ENCODE results near the gene KRTAP29-1. TPM values are rescaled to one million over a fixed set of nuclear protein-coding genes. Genes with fewer than 3 reads are reported as not detected.
"Not testable (repeated sequence)": the region's sequence is repeated elsewhere in the genome, so short reads cannot be mapped to it uniquely, and the experiment has no call there.

Gene KRTAP29-1
- total and polyA plus RNA-seq, 7 donors: not detected

- DNase-seq: no peak
- Histone ChIP-seq H3K27ac (no peak overlapping the region), H3K4me3 (no peak overlapping the region), H3K27me3 (no peaks in the 10 kb centered on the region), H3K36me3 (no peaks in the 10 kb centered on the region), H3K4me1 (peaks cover 0 to 7% (median 3%) of the 10 kb centered on the region in 4 donors), H3K9me3 (no peaks in the 10 kb centered on the region)
- TF ChIP-seq, protein P1, sequence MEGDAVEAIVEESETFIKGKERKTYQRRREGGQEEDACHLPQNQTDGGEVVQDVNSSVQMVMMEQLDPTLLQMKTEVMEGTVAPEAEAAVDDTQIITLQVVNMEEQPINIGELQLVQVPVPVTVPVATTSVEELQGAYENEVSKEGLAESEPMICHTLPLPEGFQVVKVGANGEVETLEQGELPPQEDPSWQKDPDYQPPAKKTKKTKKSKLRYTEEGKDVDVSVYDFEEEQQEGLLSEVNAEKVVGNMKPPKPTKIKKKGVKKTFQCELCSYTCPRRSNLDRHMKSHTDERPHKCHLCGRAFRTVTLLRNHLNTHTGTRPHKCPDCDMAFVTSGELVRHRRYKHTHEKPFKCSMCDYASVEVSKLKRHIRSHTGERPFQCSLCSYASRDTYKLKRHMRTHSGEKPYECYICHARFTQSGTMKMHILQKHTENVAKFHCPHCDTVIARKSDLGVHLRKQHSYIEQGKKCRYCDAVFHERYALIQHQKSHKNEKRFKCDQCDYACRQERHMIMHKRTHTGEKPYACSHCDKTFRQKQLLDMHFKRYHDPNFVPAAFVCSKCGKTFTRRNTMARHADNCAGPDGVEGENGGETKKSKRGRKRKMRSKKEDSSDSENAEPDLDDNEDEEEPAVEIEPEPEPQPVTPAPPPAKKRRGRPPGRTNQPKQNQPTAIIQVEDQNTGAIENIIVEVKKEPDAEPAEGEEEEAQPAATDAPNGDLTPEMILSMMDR (IDR thresholded peaks at IDR 0.05): no peak
- TF ChIP-seq POLR2AphosphoS5 (IDR thresholded peaks at IDR 0.05): no peak
- no peak for TF ChIP-seq POLR2A (IDR thresholded peaks at IDR 0.05)
- 26 to 54% methylated on average over 2 of the region's 2 CpGs for WGBS, 2 donors
- intact Hi-C loops (cut with DNase I): no loop called here
These were observed 18.1 kb downstream of the KRTAP29-1 start for GRCh38 chr17:41284546-41284945.

GRCh38 chr17:41284043-41284442 is 18.6 kb downstream of the KRTAP29-1 start:
- DNase-seq: no peak

GRCh38 chr17:41278176-41278955 is 24.3 kb downstream of the KRTAP29-1 start:
- DNase-seq: no peak
- Histone ChIP-seq H3K27me3 (peaks cover 0 to 6% (median 0%) of the 10 kb centered on the region in 3 donors), H3K36me3 (no peaks in the 10 kb centered on the region), H3K4me3 (no peak overlapping the region), H3K27ac (no peak overlapping the region), H3K4me1 (no peaks in the 10 kb centered on the region), H3K9me3 (no peaks in the 10 kb centered on the region)
- intact Hi-C loops (cut with DNase I): no loop called here
- TF ChIP-seq POLR2A (IDR thresholded peaks at IDR 0.05) (no peak), POLR2AphosphoS5 (IDR thresholded peaks at IDR 0.05) (no peak), EP300 (IDR thresholded peaks at IDR 0.05) (no peak)
- TF ChIP-seq, protein P1 (IDR thresholded peaks at IDR 0.05): no peak
- 93 to 94% methylated on average over 3 of the region's 3 CpGs for WGBS, 2 donors

More at GRCh38 chr17:41284043-41284442, 18.6 kb downstream of the KRTAP29-1 start:
- intact Hi-C loops (cut with DNase I): no loop called here
- WGBS, 2 donors: 63 to 71% methylated on average over 3 of the region's 3 CpGs
- Histone ChIP-seq H3K9me3 (no peaks in the 10 kb centered on the region), H3K27ac (no peak overlapping the region), H3K4me3 (no peak overlapping the region), H3K36me3 (no peaks in the 10 kb centered on the region), H3K27me3 (no peaks in the 10 kb centered on the region), H3K4me1 (peaks cover 0 to 7% (median 3%) of the 10 kb centered on the region in 4 donors)
- TF ChIP-seq EP300 (IDR thresholded peaks at IDR 0.05) (no peak), POLR2AphosphoS5 (IDR thresholded peaks at IDR 0.05) (no peak), POLR2A (IDR thresholded peaks at IDR 0.05) (no peak)
- TF ChIP-seq, protein P1 (IDR thresholded peaks at IDR 0.05): no peak

DNA sequence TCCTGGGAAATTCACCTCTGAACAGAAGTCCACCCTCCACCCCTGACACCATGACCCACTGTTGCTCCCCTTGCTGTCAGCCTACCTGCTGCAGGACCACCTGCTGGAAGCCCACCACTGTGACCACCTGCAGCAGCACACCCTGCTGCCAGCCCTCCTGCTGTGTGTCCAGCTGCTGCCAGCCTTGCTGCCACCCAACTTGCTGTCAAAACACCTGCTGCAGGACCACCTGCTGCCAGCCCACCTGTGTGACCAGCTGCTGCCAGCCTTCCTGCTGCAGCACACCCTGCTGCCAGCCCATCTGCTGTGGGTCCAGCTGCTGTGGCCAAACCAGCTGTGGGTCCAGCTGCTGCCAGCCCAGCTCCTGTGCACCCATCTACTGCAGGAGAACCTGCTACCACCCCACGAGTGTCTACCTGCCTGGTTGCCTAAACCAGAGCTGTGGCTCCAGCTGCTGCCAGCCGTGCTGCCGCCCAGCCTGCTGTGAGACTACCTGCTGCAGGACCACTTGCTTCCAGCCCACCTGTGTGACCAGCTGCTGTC is 26.9 kb downstream of the KRTAP29-1 start, which contains the start of gene KRTAP9-7:
KRTAP9-7 (plus strand) TSS at position 51 of the 543 bp plus-strand sequence; CDS start at position 51, 0 bp downstream.
- not testable (repeated sequence) for H3K27me3 ChIP-seq, H3K4me3 ChIP-seq, H3K36me3 ChIP-seq, DNase-seq, H3K27ac ChIP-seq, H3K4me1 ChIP-seq, H3K9me3 ChIP-seq
- intact Hi-C loops (cut with DNase I): loop anchor here (1.0 kb wide), 1 partner anchor 11 kb away; no protein-coding TSS in a partner anchor
- WGBS, 2 donors: 48 to 86% methylated on average over 3 of the region's 3 CpGs

DNA sequence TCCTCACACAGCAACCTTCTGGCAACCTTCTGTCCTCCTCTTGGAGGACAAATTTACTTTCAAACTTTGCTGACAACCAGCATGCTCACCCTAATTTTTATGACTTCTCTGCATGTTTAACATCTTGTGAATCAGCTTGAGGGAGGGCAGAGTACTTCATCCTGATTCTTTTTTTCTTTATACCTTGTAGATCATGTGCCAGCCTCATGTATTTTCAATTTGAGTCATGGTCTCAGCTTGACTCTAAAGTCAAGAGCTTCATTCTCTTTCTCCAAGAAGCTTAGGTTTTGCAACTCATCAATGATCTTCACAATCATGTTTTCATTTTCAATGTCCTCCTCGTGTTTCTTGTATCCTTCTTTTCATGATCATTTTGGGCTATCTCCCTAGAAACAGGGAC is 30.8 kb downstream of the KRTAP29-1 start:
- Histone ChIP-seq H3K36me3 (no peaks in the 10 kb centered on the region), H3K27me3 (peaks cover 0 to 6% (median 0%) of the 10 kb centered on the region in 3 donors), H3K4me3 (no peak overlapping the region), H3K4me1 (no peaks in the 10 kb centered on the region), H3K9me3 (no peaks in the 10 kb centered on the region), H3K27ac (no peak overlapping the region)
- intact Hi-C loops (cut with DNase I): no loop called here
- no peak for DNase-seq
- no peak for TF ChIP-seq POLR2A (IDR thresholded peaks at IDR 0.05)
- TF ChIP-seq POLR2AphosphoS5 (IDR thresholded peaks at IDR 0.05): no peak
- no peak for TF ChIP-seq EP300 (IDR thresholded peaks at IDR 0.05)
- TF ChIP-seq, protein P1 (IDR thresholded peaks at IDR 0.05): no peak
- WGBS, 2 donors: 67% methylated on average over 1 of the region's 1 CpG; no CpG with 5 or more reads in 1 of the 2 donors

DNA sequence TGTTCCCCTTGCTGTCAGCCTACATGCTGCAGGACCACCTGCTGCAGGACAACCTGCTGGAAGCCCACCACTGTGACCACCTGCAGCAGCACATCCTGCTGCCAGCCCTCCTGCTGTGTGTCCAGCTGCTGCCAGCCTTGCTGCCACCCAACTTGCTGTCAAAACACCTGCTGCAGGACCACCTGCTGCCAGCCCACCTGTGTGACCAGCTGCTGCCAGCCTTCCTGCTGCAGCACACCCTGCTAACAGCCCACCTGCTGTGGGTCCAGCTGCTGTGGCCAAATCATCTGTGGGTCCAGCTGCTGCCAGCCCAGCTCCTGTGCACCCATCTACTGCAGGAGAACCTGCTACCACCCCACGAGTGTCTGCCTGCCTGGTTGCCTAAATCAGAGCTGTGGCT is 31.3 kb downstream of the KRTAP29-1 start:
- H3K27me3 ChIP-seq; DNase-seq; H3K27ac ChIP-seq; H3K4me3 ChIP-seq; H3K36me3 ChIP-seq; intact Hi-C loops (cut with DNase I); H3K9me3 ChIP-seq; H3K4me1 ChIP-seq: not testable (repeated sequence)
- 52% methylated on average over 1 of the region's 1 CpG; no CpG with 5 or more reads in 1 of the 2 donors for whole genome bisulfite sequencing, 2 donors

Data from sigmoid colon (tissue), 7 donors.